Epithelial cell of umbilical artery (primary cell): Measurements from ENCODE around the gene IRAK4. TPM values are rescaled to one million over a fixed set of nuclear protein-coding genes. Genes with fewer than 3 reads are reported as not detected.

Source experiments
- total RNA-seq: library from RNA; depleted of rRNA; stranded (reverse); fragments of >200 nt; gene quantifications from 2 replicates; pipeline ENCODE4 v1.2.3, GENCODE V29; 2014

Gene IRAK4
- 17.5 and 28.1 TPM in 2 replicates for total RNA-seq

GRCh38 chr12:43758728-43759563 lies at the start of gene IRAK4, which contains the start of gene PUS7L:
Gene IRAK4 (plus strand): TSS chr12:43758951. CDS start chr12:43768112, 9,161 bp downstream.
Gene PUS7L (minus strand): TSS chr12:43758790. CDS start chr12:43755245, 3,545 bp downstream.

GRCh38 chr12:43805860-43806736 lies 47.3 kb downstream of the IRAK4 start, which contains the start of gene TWF1:
Gene TWF1 (minus strand): TSS chr12:43806317. CDS start chr12:43806245, 72 bp downstream.

GRCh38 chr12:43835656-43836474 lies 77.1 kb downstream of the IRAK4 start, which contains the start of gene TMEM117:
Gene TMEM117 (plus strand): TSS chr12:43836081.

Other genes starting within 250 kb of the IRAK4 start
- not detected in 2 replicates for gene ADAMTS20, start 206.7 kb upstream of the IRAK4 start, total RNA-seq
- 13.0 and 19.3 TPM in 2 replicates for gene PUS7L, start 161 bp upstream of the IRAK4 start, total RNA-seq
- gene TWF1, start 47.4 kb downstream of the IRAK4 start, total RNA-seq = 131 and 136 TPM in 2 replicates
- 1.9 and 2.1 TPM in 2 replicates for gene TMEM117, start 77.1 kb downstream of the IRAK4 start, total RNA-seq